Left renal pelvis (tissue), 4 donors: ENCODE results near the gene MSTN. TPM values are rescaled to one million over a fixed set of nuclear protein-coding genes. Genes with fewer than 3 reads are reported as not detected.

Experiments used
- DNase-seq, 4 donors: peaks; one replicate each; pipeline ENCODE4 v3.0.0-alpha.2; 2013; ENCODE audit warnings: low read depth in 4 of 4, low spot score in 3 of 4
- polyA plus RNA-seq, 4 donors: library from polyadenylated mRNA; unstranded; fragments of 120-200 nt; gene quantifications; one replicate each; pipeline ENCODE4 v1.2.1, GENCODE V29; 2013; ENCODE audit not compliant: insufficient read length in 4 of 4

Gene MSTN
- polyA plus RNA-seq = 1 to 10 TPM; 1.7 to 2.3 (median 2.1) TPM

GRCh38 chr2:190062601-190063000 lies at the start of gene MSTN:
TSS of gene MSTN (minus strand) at chr2:190062729. CDS start at chr2:190062596, 133 bp downstream.
- no peak for DNase-seq

DNA sequence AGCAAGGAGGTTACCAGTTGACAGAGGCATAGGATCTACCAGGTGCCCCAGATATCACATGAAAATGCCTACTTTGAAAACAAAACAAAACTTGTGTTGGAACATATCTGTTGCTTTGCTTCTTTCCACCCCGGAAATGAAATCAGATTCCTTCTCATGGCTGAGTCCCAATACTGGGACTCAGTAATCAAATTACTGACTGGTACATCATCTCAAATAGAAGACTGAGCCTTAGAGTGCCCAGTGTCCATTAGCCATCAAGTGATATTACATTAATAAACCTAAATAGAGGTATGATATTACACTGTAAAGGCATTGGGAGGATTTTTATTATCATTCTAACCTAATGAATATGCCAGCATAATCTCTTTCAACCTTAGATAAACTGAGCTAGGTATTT lies 48.6 kb upstream of the MSTN start:
- DNase-seq = no peak

DNA sequence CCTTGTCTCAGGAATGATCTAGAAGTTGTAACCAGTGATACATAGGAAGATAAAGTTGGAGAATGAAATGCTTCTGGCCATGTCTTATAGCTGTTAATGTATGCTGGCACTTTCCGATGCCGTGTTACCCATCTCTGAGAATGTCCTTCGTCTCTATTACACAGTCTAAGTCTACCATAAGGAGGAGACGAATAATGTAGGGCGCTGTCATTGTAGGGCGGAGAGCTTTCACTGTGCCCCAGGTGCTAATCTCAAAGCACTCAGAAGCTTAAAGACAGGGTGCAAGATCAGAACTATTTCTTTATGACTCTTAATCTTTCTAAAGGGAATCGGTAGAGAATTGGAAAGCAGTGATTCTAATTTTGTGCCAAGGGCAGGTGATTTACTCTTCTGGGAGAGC lies 48.2 kb upstream of the MSTN start:
- no peak for DNase-seq

GRCh38 chr2:190110131-190110530 lies 47.6 kb upstream of the MSTN start:
- DNase-seq = no peak

GRCh38 chr2:190107409-190107808 lies 44.9 kb upstream of the MSTN start:
- no peak for DNase-seq

- DNase-seq = no peak
These were observed 44.3 kb upstream of the MSTN start for GRCh38 chr2:190106783-190107182.

DNA sequence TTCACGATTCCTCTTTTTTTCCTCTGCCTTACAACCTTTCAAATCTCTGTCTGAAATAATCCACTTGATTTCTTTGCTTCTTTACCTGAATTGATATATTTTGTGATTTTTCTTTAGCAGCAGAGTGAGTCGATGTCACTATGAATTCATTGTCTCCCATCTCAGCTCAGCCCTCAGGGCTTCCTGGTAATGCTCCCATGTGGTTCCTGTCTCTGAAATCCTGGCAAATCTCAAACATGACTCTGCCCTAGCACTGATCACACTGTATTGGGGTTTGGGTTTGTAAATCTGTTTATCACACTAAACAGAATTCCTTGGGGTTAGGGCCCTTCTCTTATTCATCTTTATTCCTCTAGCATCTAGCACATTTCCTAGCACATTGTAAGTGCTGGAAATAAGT lies 43.0 kb upstream of the MSTN start:
- DNase-seq = no peak

- DNase-seq = no peak
These were observed 40.6 kb upstream of the MSTN start for GRCh38 chr2:190103144-190103543.

DNA sequence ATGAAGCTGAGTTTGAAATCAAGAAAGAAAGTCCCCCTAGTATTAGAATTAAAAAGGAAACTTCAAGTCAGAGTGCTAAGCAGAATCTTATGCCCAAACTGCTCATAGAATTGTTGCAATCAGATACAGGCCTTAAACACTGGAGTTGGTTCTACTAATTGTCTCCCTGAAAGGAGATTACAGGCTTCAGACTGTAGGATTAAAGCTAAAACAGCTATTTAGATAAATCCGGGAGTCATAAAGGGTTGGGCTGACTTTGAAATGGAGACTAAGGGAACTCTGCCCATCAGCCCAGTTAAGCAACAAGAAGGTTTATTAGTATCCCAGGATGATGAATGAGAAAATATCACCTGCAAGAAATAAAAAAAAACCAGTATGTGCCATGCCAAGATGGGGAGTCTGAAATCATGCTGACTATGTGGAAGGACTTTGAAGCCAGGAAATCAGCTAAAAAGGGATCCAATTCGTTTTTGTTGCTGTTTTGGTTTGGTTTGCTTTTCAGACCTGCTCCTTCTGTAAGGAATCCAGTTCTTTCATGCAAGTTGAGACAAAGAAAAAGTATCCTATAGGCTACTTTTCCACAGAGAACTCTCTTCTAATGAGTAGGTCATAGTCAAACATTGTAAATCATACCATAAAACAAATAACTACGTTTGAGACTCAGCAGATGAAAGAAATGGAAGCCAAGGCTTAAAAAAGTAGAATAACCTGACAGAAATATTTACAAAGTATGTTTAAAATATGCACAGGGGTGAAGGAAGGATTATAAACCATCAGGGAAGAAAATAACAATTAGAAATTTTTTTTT lies 37.6 kb upstream of the MSTN start:
- DNase-seq = no peak

- no peak for DNase-seq
These were observed 36.3 kb upstream of the MSTN start for GRCh38 chr2:190098851-190099250.

DNA sequence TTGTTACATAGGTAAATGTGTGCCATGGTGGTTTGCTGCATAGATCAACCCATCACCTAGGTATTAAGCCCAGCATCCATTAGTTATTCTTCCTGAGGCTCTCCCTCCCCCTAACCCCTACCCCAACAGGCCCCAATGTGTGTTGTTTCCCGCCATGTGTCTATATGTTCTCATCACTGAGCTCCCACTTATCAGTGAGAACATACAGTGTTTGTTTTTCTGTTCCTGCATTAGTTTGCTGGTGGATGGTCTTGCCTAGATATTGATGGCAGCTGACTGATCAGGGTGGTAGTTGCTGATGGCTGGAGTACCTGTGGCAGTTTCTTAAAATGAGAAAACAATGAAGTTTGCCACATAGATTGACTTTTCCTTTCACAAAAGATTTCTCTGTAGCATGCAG lies 34.6 kb upstream of the MSTN start:
- no peak for DNase-seq

- DNase-seq = no peak
These were observed 31.9 kb upstream of the MSTN start for GRCh38 chr2:190094316-190094871.

DNA sequence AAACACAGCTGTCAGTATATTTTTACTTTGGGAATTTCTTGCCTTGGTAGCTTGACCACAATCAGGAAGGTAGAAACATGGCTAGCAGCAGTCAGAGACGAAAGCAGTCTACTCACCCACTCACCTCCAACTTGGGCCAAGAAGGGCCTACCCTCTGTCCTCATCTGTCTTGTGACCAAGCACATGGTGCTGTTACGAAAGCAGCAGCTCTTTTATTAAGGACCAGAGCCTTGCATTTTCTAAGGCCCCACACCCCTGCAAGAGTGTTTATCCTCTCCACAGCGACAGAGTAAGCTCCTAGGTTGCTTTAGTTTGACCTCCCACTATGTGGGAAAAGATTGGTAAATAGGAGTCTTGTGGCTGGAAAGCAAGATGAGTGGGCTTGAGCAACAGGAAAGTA lies 31.3 kb upstream of the MSTN start:
- no peak for DNase-seq

DNA sequence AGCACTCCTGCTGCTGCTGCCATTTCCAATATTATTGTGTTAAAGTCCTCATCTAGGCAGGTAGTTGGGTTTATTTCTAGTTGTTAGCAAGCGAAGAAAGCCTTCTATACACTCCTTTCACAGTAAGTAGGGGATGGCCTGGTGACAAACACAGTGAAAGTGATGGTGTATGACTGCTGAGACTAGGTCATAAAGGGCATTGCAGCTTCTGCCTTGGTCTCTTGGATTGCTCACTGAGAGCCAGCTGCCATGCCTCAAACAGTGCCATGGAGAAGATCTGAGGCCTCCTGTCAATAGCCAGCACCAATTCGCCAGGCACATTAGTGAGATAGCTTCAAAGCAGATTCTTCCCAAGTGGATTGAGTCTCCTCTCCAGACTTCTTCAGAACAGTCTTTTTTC lies 27.6 kb upstream of the MSTN start:
- no peak for DNase-seq

DNA sequence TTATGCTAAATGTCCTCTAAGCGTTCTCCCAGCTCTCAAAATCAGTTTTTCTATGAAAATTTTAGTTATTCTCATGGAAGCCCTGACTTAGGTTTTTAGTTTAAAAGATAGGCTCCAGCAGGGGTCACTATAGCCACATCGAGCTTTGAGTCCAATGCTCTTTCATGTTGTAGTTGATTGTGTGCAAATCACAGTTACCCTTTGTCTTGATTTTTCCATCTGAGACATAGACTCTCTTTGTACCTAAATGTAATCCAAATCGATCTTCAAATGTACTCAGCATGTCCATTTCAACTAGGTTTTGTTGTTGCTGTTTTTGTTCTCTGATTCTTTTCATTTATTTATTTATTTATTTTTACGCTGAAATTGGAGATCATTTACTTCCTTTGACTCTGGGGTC lies 26.4 kb upstream of the MSTN start:
- DNase-seq = peak; percentile 23 to 46 (median 42)

- DNase-seq = no peak
These were observed 22.2 kb upstream of the MSTN start for GRCh38 chr2:190084704-190085103.

GRCh38 chr2:190082118-190082517 lies 19.6 kb upstream of the MSTN start:
- DNase-seq = no peak

DNA sequence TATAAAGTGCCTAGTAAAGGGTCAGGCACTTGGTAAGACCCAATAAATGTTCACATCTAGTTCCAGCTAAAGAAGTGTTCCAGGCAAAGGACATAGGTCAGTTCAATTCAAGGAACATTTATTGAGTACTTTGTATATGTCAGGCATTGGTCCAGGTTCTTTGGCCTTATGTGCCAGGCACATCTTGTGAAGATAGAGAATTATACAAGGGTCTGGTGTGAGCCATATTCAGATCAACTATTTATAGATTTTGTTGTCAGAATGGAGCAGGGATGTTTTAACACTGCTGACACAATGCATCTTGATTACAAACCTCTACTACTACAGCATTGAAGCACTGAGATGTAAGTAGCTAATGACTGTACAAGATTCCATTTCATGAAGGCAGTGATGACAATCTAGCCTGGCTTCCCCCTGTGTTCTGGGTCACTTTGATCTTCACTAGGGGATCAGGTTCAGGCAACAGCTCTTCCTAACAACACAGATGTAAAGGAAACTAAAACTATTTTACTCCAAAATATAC lies 18.1 kb upstream of the MSTN start:
- DNase-seq = no peak

- no peak for DNase-seq
These were observed 16.6 kb upstream of the MSTN start for GRCh38 chr2:190079160-190079559.

GRCh38 chr2:190075623-190076022 lies 13.1 kb upstream of the MSTN start:
- no peak for DNase-seq

DNA sequence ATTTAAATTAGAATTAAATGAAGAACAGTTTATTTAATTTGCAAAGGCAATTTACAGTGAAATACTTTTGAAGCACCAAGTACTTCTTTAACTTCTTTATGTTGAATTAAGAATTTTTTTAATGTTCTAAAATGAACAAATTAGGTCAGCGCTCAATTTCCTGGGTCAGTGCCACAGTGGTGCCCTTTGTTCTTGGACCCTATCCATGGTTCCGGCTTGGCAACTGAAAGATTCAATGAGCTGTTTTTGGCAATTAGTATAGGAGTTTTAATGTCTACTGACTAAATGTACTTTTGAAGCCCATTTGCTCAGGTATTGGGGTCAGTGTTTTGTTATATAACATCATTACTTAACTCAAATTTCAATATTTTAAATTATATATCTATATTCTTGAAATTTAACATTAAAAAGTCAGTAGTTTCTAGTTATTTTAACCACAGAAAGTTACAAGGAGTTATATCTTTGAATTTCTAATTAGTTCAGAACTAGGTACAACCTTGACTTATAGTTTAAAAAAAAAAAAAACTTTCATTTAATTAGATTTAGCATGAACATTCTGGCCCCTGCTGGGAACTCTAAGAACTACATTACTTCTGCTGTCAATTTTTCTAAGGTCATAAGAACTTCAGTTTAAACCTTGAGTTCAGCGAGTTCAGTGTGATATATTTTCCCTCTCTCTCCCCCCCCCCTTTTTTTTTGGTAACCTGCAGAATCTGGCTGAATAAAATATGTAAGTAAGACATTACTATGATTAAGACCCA lies 7.6 kb upstream of the MSTN start:
- DNase-seq = peak; percentile 33 to 57 (median 40)
